Esophagus muscularis mucosa (tissue), 4 donors: Measurements from ENCODE around the gene RGS12. TPM values are rescaled to one million over a fixed set of nuclear protein-coding genes. Genes with fewer than 3 reads are reported as not detected.

Source experiments
- DNase-seq: peaks from one replicate; pipeline ENCODE4 v3.0.0-alpha.2; 2017; ENCODE audit errors: extremely low spot score
- H3K27ac ChIP-seq, 4 donors: fragments of 200-600 bp; sonication (generic); replicated peaks in 1 of 4; 1 replicate in 3 of 4; 2 replicates in 1 of 4; pipeline ENCODE4 v1.5.1; 2016 to 2019; ENCODE audit warnings: mild to moderate bottlenecking in 1 of 4
- H3K27me3 ChIP-seq, 4 donors: fragments of 200-600 bp; sonication (generic); one replicate each; pipeline versions ENCODE4 v1.5.1 to v1.6.0; 2016 to 2019
- H3K36me3 ChIP-seq, 4 donors: fragments of 200-600 bp; sonication (generic); one replicate each; pipeline ENCODE4 v1.5.1; 2016 to 2019
- H3K4me1 ChIP-seq, 4 donors: fragments of 200-600 bp; sonication (generic); one replicate each; pipeline ENCODE4 v1.5.1; 2016 to 2019
- H3K4me3 ChIP-seq, 4 donors: fragments of 200-600 bp; sonication (generic); 1 replicate in 2 of 4; 2 replicates in 2 of 4; pipeline ENCODE4 v1.5.1; 2016 to 2019; ENCODE audit warnings: mild to moderate bottlenecking in 4 of 4, moderate library complexity in 1 of 4
- H3K9me3 ChIP-seq, 4 donors: fragments of 200-600 bp; sonication (generic); 1 replicate in 3 of 4; 2 replicates in 1 of 4; pipeline ENCODE4 v1.5.1; 2016 to 2019
- EP300 ChIP-seq: sonication (generic); formaldehyde crosslinking; IDR thresholded peaks from one replicate; pipeline ENCODE4 v1.6.1; 2017; ENCODE audit warnings: antibody characterized with exemption
- POLR2A ChIP-seq: fragments of 450-650 bp; IDR thresholded peaks from one replicate; pipeline ENCODE4 v1.6.1; 2017; ENCODE audit warnings: antibody characterized with exemption, moderate library complexity, mild to moderate bottlenecking, low read depth
- POLR2AphosphoS5 ChIP-seq, 2 donors: sonication (generic); formaldehyde crosslinking; IDR thresholded peaks; one replicate each; pipeline ENCODE4 v1.6.1; 2017; ENCODE audit warnings: antibody characterized with exemption in 2 of 2
- WGBS: methylation state at CpG from one replicate; pipeline ENCODE4 v1.1.5; 2018; 5-methylcytosine and 5-hydroxymethylcytosine counted together
- intact Hi-C: fragments of 100-400 bp; cut with DNase I; formaldehyde crosslinking; loops from one replicate; pipeline ENCODE4 v1.15.1; 2023
- total RNA-seq, 4 donors: library from RNA; depleted of rRNA; stranded (reverse); fragments of >200 nt; gene quantifications; one replicate each; pipeline versions ENCODE4 v1.1.0 to v1.2.1, GENCODE V29; 2016
- TF ChIP-seq, protein P1 (sequence below), 3 experiments: fragments of 200-600 bp in 2 of 3; fragments of 450-650 bp in 1 of 3; sonication (generic) in 2 of 3; IDR thresholded peaks; one replicate each; pipeline ENCODE4 v1.5.1; 2017 to 2019; ENCODE audit warnings: antibody characterized with exemption in 3 of 3, mild to moderate bottlenecking in 2 of 3, moderate library complexity in 1 of 3

RGS12 gene
- total RNA-seq, 4 donors from 2014 or later, result 16.2 to 23.0 (median 19.2) TPM

DNA sequence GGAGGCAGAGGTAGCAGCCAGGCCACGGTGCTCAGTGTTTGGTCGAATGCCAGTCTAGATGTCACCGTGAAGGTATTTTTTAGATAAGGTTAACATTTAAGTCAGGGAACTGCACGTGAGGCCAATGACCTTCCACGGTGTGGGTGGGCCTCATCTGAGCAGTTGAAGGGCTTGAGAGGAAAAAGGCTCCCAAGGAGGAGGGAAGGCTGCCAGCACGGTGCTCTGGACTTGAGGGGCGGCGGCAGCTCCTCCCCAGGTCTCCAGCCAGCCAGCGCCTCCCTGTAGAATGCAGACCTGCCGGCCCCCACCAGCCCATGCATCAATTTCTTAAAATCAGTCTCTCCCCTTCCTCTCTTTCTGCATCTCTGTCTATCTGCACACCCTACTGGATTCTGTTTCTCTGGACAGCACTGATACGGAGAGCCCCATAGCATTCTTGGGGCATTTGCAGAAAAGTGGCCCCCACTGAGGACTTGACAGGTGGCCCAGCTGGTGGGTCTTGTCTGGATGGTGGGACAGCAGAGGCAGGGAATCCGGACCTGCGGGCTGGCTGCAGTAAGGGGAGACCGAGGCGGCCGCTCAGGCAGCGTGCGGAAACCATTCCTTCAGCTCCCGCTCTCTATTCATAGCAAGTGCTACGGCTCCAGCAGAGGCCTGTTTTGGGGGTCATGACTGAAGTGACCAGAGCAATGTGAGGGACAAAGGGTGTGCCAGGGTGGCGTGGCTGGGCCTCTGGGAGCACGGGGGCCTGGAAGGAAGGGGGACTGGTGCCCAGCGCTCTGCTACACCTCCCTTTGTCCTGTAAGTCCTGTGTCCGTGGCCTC, 7.9 kb upstream of the RGS12 start:
- TF ChIP-seq EP300 (no peak), POLR2A (no peak), POLR2AphosphoS5 (IDR thresholded peaks at IDR 0.05) (no peak)
- TF ChIP-seq, protein P1, sequence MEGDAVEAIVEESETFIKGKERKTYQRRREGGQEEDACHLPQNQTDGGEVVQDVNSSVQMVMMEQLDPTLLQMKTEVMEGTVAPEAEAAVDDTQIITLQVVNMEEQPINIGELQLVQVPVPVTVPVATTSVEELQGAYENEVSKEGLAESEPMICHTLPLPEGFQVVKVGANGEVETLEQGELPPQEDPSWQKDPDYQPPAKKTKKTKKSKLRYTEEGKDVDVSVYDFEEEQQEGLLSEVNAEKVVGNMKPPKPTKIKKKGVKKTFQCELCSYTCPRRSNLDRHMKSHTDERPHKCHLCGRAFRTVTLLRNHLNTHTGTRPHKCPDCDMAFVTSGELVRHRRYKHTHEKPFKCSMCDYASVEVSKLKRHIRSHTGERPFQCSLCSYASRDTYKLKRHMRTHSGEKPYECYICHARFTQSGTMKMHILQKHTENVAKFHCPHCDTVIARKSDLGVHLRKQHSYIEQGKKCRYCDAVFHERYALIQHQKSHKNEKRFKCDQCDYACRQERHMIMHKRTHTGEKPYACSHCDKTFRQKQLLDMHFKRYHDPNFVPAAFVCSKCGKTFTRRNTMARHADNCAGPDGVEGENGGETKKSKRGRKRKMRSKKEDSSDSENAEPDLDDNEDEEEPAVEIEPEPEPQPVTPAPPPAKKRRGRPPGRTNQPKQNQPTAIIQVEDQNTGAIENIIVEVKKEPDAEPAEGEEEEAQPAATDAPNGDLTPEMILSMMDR (IDR thresholded peaks at IDR 0.05), result no peak
- Histone ChIP-seq H3K27me3 (peaks cover 0 to 31% (median 3%) of the 10 kb centered on the region in 4 donors), H3K27ac (no peak overlapping the region), H3K4me3 (no peak overlapping the region), H3K9me3 (peaks cover 0 to 4% (median 0%) of the 10 kb centered on the region in 4 donors), H3K4me1 (peaks cover 11 to 30% (median 26%) of the 10 kb centered on the region in 4 donors), H3K36me3 (no peaks in the 10 kb centered on the region)
- intact Hi-C loops, result no loop called here
- DNase-seq, result no peak
- 86% methylated on average over 21 of the region's 24 CpGs for WGBS

DNA sequence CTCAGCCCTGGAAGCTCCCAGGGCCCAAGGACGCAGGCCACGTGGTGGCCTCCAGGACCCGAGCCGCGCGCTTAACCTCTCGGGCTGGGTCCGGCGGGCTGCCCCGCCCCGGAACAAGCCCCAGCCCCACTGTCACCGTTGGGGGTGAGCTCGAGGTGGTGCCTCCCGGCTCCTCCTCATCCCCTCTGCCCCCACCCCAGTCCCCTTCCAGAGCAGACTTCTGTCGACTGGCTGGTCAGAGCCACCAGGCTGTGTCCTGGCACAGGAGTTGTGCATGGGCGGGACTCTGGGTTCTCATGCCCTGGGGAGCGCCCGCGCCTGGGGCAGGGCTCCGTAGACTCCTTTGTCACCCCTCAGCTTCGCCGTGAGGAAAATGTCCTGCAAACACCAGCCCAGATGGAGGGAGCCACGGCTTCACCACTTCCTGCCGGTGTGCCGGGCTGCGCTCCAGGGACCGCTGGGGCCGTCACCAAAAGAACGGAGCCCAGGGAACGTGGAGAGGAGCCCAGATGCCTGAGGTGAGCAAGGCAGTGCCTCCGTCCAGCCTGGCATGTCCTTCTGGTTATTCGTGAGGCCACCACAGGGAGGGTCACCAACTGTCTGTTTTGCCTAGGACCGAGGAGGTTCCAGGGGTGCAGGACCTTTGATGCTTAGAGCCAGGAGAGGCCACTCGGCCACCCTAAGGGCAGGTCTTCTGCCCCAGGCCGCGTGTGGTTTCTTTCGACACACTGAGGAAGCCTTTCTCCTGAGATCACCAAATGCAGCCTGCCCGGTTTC, 7.1 kb upstream of the RGS12 start:
- Histone ChIP-seq H3K27ac (no peak overlapping the region), H3K27me3 (peaks cover 0 to 31% (median 3%) of the 10 kb centered on the region in 4 donors), H3K9me3 (peaks cover 0 to 4% (median 0%) of the 10 kb centered on the region in 4 donors), H3K4me3 (no peak overlapping the region), H3K4me1 (peaks cover 11 to 35% (median 30%) of the 10 kb centered on the region in 4 donors), H3K36me3 (no peaks in the 10 kb centered on the region)
- TF ChIP-seq POLR2A (no peak), EP300 (no peak), POLR2AphosphoS5 (IDR thresholded peaks at IDR 0.05) (no peak)
- TF ChIP-seq, protein P1 (IDR thresholded peaks at IDR 0.05), result no peak
- WGBS, result 75% methylated on average over 11 of the region's 38 CpGs
- no peak for DNase-seq
- intact Hi-C loops, result no loop called here

- Histone ChIP-seq H3K27me3 (peaks cover 0 to 31% (median 3%) of the 10 kb centered on the region in 4 donors), H3K27ac (no peak overlapping the region), H3K9me3 (peaks cover 0 to 4% (median 0%) of the 10 kb centered on the region in 4 donors), H3K4me3 (no peak overlapping the region), H3K36me3 (no peaks in the 10 kb centered on the region), H3K4me1 (peaks cover 18 to 43% (median 38%) of the 10 kb centered on the region in 4 donors)
- TF ChIP-seq, protein P1 (IDR thresholded peaks at IDR 0.05), result no peak
- TF ChIP-seq POLR2A, result no peak
- no peak for TF ChIP-seq EP300
- TF ChIP-seq POLR2AphosphoS5 (IDR thresholded peaks at IDR 0.05), result no peak
- WGBS, result 79% methylated on average over 17 of the region's 32 CpGs
- no peak for DNase-seq
- intact Hi-C loops, result no loop called here
These were observed 6.3 kb upstream of the RGS12 start for GRCh38 chr4:3286335-3287175.

GRCh38 chr4:3287271-3287971, 5.4 kb upstream of the RGS12 start:
- intact Hi-C loops, result no loop called here
- DNase-seq, result no peak
- WGBS, result 40% methylated on average over 12 of the region's 14 CpGs
- TF ChIP-seq, protein P1 (IDR thresholded peaks at IDR 0.05), result no peak
- TF ChIP-seq EP300, result no peak
- TF ChIP-seq POLR2AphosphoS5 (IDR thresholded peaks at IDR 0.05), result no peak
- TF ChIP-seq POLR2A, result no peak
- Histone ChIP-seq H3K27ac (no peak overlapping the region), H3K36me3 (no peaks in the 10 kb centered on the region), H3K4me3 (no peak overlapping the region), H3K4me1 (peaks cover 22 to 47% (median 43%) of the 10 kb centered on the region in 4 donors), H3K27me3 (peaks cover 0 to 31% (median 3%) of the 10 kb centered on the region in 4 donors), H3K9me3 (no peaks in the 10 kb centered on the region)
